Heart left ventricle (tissue), 16 donors: ENCODE data around the gene SLC9A3. TPM values are rescaled to one million over a fixed set of nuclear protein-coding genes. Genes with fewer than 3 reads are reported as not detected.

Experiments
- ATAC-seq, 4 donors: fragments of 200-7000 bp; cut with Tn5 transposase; one replicate each; pipeline ENCODE4 v1.9.1; 2020 to 2022; ENCODE audit warnings: moderate library complexity in 4 of 4, mild to moderate bottlenecking in 3 of 4, moderate number of reproducible peaks in 1 of 4
- DNase-seq, 5 donors: peaks; one replicate each; pipeline ENCODE4 v3.0.0-alpha.2; 2020
- H3K27ac ChIP-seq, 12 donors: fragments of 200-600 bp; sonication (generic) in 4 of 12; one replicate each; pipeline versions ENCODE4 v1.5.0 to v1.8.0; 2016 to 2022; ENCODE audit warnings: mild to moderate bottlenecking in 2 of 12
- H3K27me3 ChIP-seq, 9 donors: fragments of 200-600 bp; sonication (generic) in 2 of 9; one replicate each; pipeline versions ENCODE4 v1.5.1 to v1.8.0; 2016 to 2022; ENCODE audit warnings: mild to moderate bottlenecking in 3 of 9
- H3K36me3 ChIP-seq, 9 donors: fragments of 200-600 bp; sonication (generic) in 2 of 9; one replicate each; pipeline versions ENCODE4 v1.5.0 to v1.8.0; 2018 to 2022; ENCODE audit warnings: mild to moderate bottlenecking in 2 of 9
- H3K4me1 ChIP-seq, 12 donors: fragments of 200-600 bp; sonication (generic) in 4 of 12; one replicate each; pipeline versions ENCODE4 v1.5.0 to v1.8.0; 2016 to 2022; ENCODE audit warnings: mild to moderate bottlenecking in 3 of 12
- H3K4me3 ChIP-seq, 12 donors: fragments of 200-600 bp; sonication (generic) in 4 of 12; one replicate each; pipeline versions ENCODE4 v1.5.0 to v1.8.0; 2017 to 2022; ENCODE audit warnings: mild to moderate bottlenecking in 9 of 12, moderate library complexity in 4 of 12
- H3K9me3 ChIP-seq, 12 donors: fragments of 200-600 bp; sonication (generic) in 4 of 12; one replicate each; pipeline versions ENCODE4 v1.5.0 to v1.8.0; 2016 to 2022; ENCODE audit warnings: mild to moderate bottlenecking in 1 of 12
- CTCF ChIP-seq, 12 donors: fragments of 200-600 bp; sonication (generic) in 4 of 12; IDR thresholded peaks; one replicate each; pipeline versions ENCODE4 v1.5.0 to v1.8.0; 2018 to 2022; ENCODE audit warnings: antibody characterized with exemption in 12 of 12, mild to moderate bottlenecking in 5 of 12
- POLR2A ChIP-seq, 2 donors: fragments of 450-650 bp; IDR thresholded peaks; one replicate each; pipeline ENCODE4 v1.6.1; 2017; ENCODE audit warnings: antibody characterized with exemption in 2 of 2, mild to moderate bottlenecking in 2 of 2, moderate library complexity in 2 of 2
- WGBS, 4 donors: extraction: QIAGEN DNeasy Blood & Tissue Kit in 2 of 4; methylation state at CpG; one replicate each; pipeline versions ENCODE4 v1.1.5 to v1.1.7; 2013 to 2018; 5-methylcytosine and 5-hydroxymethylcytosine counted together
- intact Hi-C, 10 donors: fragments of 100-400 bp; cut with DNase I; formaldehyde crosslinking; loops; one replicate each; pipeline versions ENCODE4 v1.11.1 to v1.14.2; 2022
- polyA plus RNA-seq, 2 donors: library from polyadenylated mRNA; stranded (reverse); fragments of 200-250 nt; gene quantifications; one replicate each; pipeline ENCODE4 v1.2.3, GENCODE V29; 2013
- total RNA-seq, 9 donors: library from RNA; depleted of rRNA in 2 of 9; stranded (reverse); fragments of >200 nt in 2 of 9; fragmentation: NEBNext Ultra II Directional in 3 of 9; extraction: Animal tissue kit (Norgen Biotek cat#: 25700) in 3 of 9; gene quantifications; one replicate each; pipeline versions ENCODE4 v1.1.0 to v1.2.4, GENCODE V29; 2016 to 2023
- donor health status: ischemic (EF 13 %, LVEDD 7.1; RV severe dilation, severe dysfunction).
- donor health status: healthy with polysubstance abuse.
- donor health status: DM: no; HTN: yes; CAD: no.
- donor health status: DM: no; HTN: no; CAD: no.
- donor health status: ischemic (EF 25% LVEDD 6.9; RV normal size, moderate dysfunction).
- donor health status: ischemic (EF 25% LVEDD 5.7; RV mildly dilated, moderate dysfunction).
- donor health status: healthy.
- donor health status: DM: yes; HTN: yes; CAD: no.
- donor health status: ischemic (EF 35%, LVEDD 5.7; RV mildly dilated, moderate dysfunction).
- donor health status: nonischemic (EF 11% LVEDD 7.7; RV severe dilation, severe dysfunction).
- donor health status: DM: yes; HTN: yes; CAD: no.
- donor health status: PGD.
- donor health status: ischemic (EF 29% LVEDD 5.4; RV normal size, mild dysfunction).
- donor health status: nonischemic (EF 23%, LVEDD 6.1; RV moderate dilation, normal function).

SLC9A3 gene
- total and polyA plus RNA-seq, 11 donors: 0.50 to 3.8 (median 1.0) TPM

- intact Hi-C loops: loop anchor here in 1 of 10 donors (10.0 kb wide), 2 partner anchors 135 to 425 kb away; partner anchors contain the start of gene CEP72
- H3K27ac ChIP-seq: no peak overlapping the region
- 68 to 78% (median 72%) methylated on average over 15 to 34 of the region's 34 CpGs for WGBS, 4 donors
- TF ChIP-seq POLR2A (IDR thresholded peaks at IDR 0.05) (no peak), CTCF (IDR thresholded peaks at IDR 0.05) (no peak)
- H3K9me3 ChIP-seq: no peaks in the 10 kb centered on the region
- H3K36me3 ChIP-seq: no peaks in the 10 kb centered on the region
- H3K27me3 ChIP-seq: peaks cover 25 to 89% (median 64%) of the 10 kb centered on the region in 9 donors
- peaks cover 2 to 11% (median 5%) of the 10 kb centered on the region in 12 donors for H3K4me1 ChIP-seq
- no peak for ATAC-seq
- H3K4me3 ChIP-seq: no peak overlapping the region
- peak in 1 of 5 donors; percentile 54 for DNase-seq
Measured at GRCh38 chr5:479566-480319, 44.5 kb downstream of the SLC9A3 start.

- no peak overlapping the region for H3K4me3 ChIP-seq
- H3K27me3 ChIP-seq: peaks cover 22 to 88% (median 65%) of the 10 kb centered on the region in 9 donors
- no peak for TF ChIP-seq CTCF (IDR thresholded peaks at IDR 0.05)
- no peak for TF ChIP-seq POLR2A (IDR thresholded peaks at IDR 0.05)
- intact Hi-C loops: loop anchor here in 1 of 10 donors (10.0 kb wide), 2 partner anchors 136 to 426 kb away; partner anchors contain the start of gene CEP72
- H3K36me3 ChIP-seq: no peaks in the 10 kb centered on the region
- no peaks in the 10 kb centered on the region for H3K9me3 ChIP-seq
- DNase-seq (peak in 1 of 5 donors; percentile 54), ATAC-seq (no peak)
- H3K4me1 ChIP-seq: peaks cover 3 to 17% (median 6%) of the 10 kb centered on the region in 12 donors
- H3K27ac ChIP-seq: no peak overlapping the region
- 72 to 81% (median 74%) methylated on average over 4 to 18 of the region's 18 CpGs for WGBS, 4 donors
Measured at GRCh38 chr5:478982-479535, 45.2 kb downstream of the SLC9A3 start.

- intact Hi-C loops: loop anchor here in 1 of 10 donors (10.0 kb wide), 2 partner anchors 136 to 426 kb away; partner anchors contain the start of gene CEP72
- Histone ChIP-seq H3K27me3 (peaks cover 22 to 83% (median 62%) of the 10 kb centered on the region in 9 donors), H3K36me3 (no peaks in the 10 kb centered on the region), H3K4me3 (no peak overlapping the region), H3K27ac (no peak overlapping the region), H3K9me3 (no peaks in the 10 kb centered on the region), H3K4me1 (peaks cover 3 to 23% (median 7%) of the 10 kb centered on the region in 12 donors)
- TF ChIP-seq CTCF (IDR thresholded peaks at IDR 0.05): no peak
- WGBS, 4 donors: 64 to 71% (median 68%) methylated on average over 8 to 17 of the region's 18 CpGs
- ATAC-seq (no peak), DNase-seq (no peak)
Measured at GRCh38 chr5:478369-478981, 45.8 kb downstream of the SLC9A3 start.

GRCh38 chr5:477871-478270, 46.4 kb downstream of the SLC9A3 start:
- intact Hi-C loops: loop anchor here in 1 of 10 donors (10.0 kb wide), 2 partner anchors 137 to 427 kb away; partner anchors contain the start of gene CEP72
- TF ChIP-seq CTCF (IDR thresholded peaks at IDR 0.05): no peak
- TF ChIP-seq POLR2A (IDR thresholded peaks at IDR 0.05): no peak
- H3K36me3 ChIP-seq: no peaks in the 10 kb centered on the region
- DNase-seq (peak in 1 of 5 donors; percentile 29), ATAC-seq (no peak)
- H3K27me3 ChIP-seq: peaks cover 22 to 78% (median 60%) of the 10 kb centered on the region in 9 donors
- 77 to 93% (median 82%) methylated on average over 5 to 13 of the region's 13 CpGs for WGBS, 4 donors
- H3K4me1 ChIP-seq: peaks cover 3 to 25% (median 7%) of the 10 kb centered on the region in 12 donors
- H3K4me3 ChIP-seq: no peak overlapping the region
- H3K27ac ChIP-seq: no peak overlapping the region
- H3K9me3 ChIP-seq: no peaks in the 10 kb centered on the region
